ENCODE measurements around the gene PCDHGA7.
A peak's percentile ranks its signal among the peaks of the same experiment; 100 is the strongest.
"Not testable (repeated sequence)": the region's sequence is repeated elsewhere in the genome, so short reads cannot be mapped to it uniquely, and the experiment has no call there.

The PCDHGA7 gene

DNA sequence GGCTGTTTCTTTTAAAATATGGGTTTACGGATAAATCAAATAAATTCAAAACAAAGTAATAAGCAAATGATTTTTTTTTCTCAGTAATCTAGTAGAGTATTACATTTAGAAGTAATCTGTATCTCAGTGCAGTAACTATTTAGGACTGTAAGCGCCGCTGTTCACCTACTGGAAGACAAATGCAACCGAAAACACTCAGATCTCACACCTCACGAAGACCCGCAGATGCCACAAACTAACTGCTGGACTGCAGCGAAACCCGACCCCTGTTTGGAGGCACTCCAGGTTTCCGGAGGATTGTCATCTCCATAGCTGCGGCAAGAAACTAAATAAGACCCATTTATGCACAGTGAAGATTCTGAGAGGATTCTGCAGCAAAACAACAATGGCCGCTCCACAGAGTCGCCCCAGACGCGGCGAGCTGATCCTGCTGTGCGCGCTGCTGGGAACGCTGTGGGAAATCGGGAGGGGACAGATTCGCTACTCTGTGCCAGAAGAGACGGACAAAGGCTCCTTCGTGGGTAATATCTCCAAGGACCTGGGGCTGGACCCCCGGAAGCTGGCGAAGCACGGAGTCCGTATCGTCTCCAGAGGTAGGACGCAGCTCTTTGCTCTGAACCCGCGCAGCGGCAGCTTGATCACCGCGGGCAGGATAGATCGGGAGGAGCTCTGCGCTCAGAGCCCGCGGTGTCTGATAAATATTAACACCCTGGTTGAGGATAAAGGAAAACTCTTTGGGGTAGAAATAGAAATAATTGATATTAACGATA, 10.1 kb downstream of the PCDHGA7 start, which contains the start of gene PCDHGA8:
PCDHGA8 (plus strand) TSS at position 205 of the 770 bp plus-strand sequence; CDS start at position 386, 181 bp downstream.
- Histone ChIP-seq H3K9ac (ENCODE audit: low read length) (no peak within 1 kb of the TSS), H3K27ac (ENCODE audit: low read depth, low read length) (no peak within 1 kb of the TSS), H3K4me1 (ENCODE audit: control insufficient read depth, insufficient read depth, low read length) (no peaks in the 10 kb centered on the region), H3K4me3 (ENCODE audit: low read depth, low read length) (no peak within 1 kb of the TSS), H3K9me3 (ENCODE audit: control insufficient read depth, insufficient read depth, low read depth, low read length) (peaks cover 77% of the 10 kb centered on the region), H3K27me3 (ENCODE audit: control insufficient read depth, insufficient read depth, low read length) (peaks cover 7% of the 10 kb centered on the region; the same call in 1 of the 2 replicates), H3K36me3 (ENCODE audit: control insufficient read depth, insufficient read depth, low read length) (peaks cover 36% of the 10 kb centered on the region)

DNA sequence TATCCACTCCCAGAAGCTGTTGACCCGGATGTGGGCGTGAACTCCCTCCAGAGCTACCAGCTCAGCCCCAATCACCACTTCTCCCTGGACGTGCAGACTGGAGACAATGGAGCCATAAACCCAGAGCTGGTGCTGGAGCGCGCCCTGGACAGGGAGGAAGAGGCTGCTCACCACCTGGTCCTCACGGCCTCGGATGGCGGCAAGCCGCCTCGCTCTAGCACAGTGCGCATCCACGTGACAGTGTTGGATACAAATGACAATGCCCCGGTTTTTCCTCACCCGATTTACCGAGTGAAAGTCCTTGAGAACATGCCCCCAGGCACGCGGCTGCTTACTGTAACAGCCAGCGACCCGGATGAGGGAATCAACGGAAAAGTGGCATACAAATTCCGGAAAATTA, 10.7 kb downstream of the PCDHGA7 start:
- H3K9ac ChIP-seq (ENCODE audit: low read length), result no peak overlapping the region
- H3K27ac ChIP-seq (ENCODE audit: low read depth, low read length), result no peak overlapping the region
- H3K9me3 ChIP-seq (ENCODE audit: control insufficient read depth, insufficient read depth, low read depth, low read length), result peaks cover 78% of the 10 kb centered on the region
- H3K36me3 ChIP-seq (ENCODE audit: control insufficient read depth, insufficient read depth, low read length), result peaks cover 35% of the 10 kb centered on the region
- H3K27me3 ChIP-seq (ENCODE audit: control insufficient read depth, insufficient read depth, low read length), result peaks cover 4% of the 10 kb centered on the region; the same call in 1 of the 2 replicates
- no peak overlapping the region for H3K4me3 ChIP-seq (ENCODE audit: low read depth, low read length)
- H3K4me1 ChIP-seq (ENCODE audit: control insufficient read depth, insufficient read depth, low read length), result no peaks in the 10 kb centered on the region

DNA sequence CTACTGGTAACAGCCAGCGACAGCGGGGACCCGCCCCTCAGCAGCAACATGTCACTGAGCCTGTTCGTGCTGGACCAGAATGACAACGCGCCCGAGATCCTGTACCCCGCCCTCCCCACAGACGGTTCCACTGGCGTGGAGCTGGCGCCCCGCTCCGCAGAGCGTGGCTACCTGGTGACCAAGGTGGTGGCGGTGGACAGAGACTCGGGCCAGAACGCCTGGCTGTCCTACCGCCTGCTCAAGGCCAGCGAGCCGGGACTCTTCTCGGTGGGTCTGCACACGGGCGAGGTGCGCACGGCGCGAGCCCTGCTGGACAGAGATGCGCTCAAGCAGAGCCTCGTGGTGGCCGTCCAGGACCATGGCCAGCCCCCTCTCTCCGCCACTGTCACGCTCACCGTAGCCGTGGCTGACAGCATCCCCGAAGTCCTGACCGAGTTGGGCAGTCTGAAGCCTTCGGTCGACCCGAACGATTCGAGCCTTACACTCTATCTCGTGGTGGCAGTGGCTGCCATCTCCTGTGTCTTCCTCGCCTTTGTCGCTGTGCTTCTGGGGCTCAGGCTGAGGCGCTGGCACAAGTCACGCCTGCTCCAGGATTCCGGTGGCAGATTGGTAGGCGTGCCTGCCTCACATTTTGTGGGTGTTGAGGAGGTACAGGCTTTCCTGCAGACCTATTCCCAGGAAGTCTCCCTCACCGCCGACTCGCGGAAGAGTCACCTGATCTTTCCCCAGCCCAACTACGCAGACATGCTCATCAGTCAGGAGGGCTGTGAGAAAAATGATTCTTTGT, 12.1 kb downstream of the PCDHGA7 start:
- not testable (repeated sequence) for H3K27ac ChIP-seq (ENCODE audit: low read depth, low read length); H3K27me3 ChIP-seq (ENCODE audit: control insufficient read depth, insufficient read depth, low read length); H3K9ac ChIP-seq (ENCODE audit: low read length); H3K4me1 ChIP-seq (ENCODE audit: control insufficient read depth, insufficient read depth, low read length); H3K4me3 ChIP-seq (ENCODE audit: low read depth, low read length)
- Histone ChIP-seq H3K36me3 (ENCODE audit: control insufficient read depth, insufficient read depth, low read length) (peaks cover 33% of the 10 kb centered on the region), H3K9me3 (ENCODE audit: control insufficient read depth, insufficient read depth, low read depth, low read length) (peaks cover 78% of the 10 kb centered on the region)

DNA sequence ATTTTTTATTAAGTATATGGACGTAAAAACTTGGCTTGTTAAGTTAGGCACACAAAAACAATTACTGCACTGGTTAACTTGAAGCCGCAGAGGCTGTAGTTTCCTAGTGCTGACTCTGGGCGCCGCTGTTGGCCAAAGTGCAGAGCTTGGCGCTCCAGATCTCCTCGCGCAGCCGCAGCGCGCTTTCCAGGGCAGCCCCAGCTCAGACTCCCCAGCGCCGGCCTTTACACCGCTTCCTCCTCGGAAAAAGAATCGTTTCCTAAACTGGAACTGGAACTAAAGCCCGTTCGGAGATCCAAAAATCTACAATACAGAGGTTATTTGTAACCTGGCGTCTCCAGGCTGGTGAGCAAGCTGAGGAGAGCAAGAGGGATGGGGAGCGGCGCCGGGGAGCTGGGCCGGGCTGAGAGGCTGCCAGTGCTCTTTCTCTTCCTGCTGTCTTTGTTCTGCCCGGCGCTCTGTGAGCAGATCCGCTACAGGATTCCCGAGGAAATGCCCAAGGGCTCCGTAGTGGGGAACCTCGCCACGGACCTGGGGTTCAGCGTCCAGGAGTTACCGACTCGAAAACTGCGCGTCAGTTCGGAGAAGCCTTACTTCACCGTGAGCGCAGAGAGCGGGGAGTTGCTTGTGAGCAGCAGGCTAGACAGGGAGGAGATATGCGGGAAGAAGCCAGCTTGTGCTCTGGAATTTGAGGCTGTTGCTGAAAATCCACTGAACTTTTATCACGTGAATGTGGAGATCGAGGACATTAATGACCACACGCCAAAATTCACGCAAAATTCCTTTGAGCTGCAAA, 15.4 kb downstream of the PCDHGA7 start, which contains the start of gene PCDHGB5:
PCDHGB5 (plus strand) TSS at position 192 of the 796 bp plus-strand sequence; CDS start at position 373, 181 bp downstream.
- not testable (repeated sequence) for H3K27me3 ChIP-seq (ENCODE audit: control insufficient read depth, insufficient read depth, low read length); H3K4me1 ChIP-seq (ENCODE audit: control insufficient read depth, insufficient read depth, low read length); H3K9ac ChIP-seq (ENCODE audit: low read length); H3K27ac ChIP-seq (ENCODE audit: low read depth, low read length)
- Histone ChIP-seq H3K9me3 (ENCODE audit: control insufficient read depth, insufficient read depth, low read depth, low read length) (peaks cover 68% of the 10 kb centered on the region), H3K36me3 (ENCODE audit: control insufficient read depth, insufficient read depth, low read length) (peaks cover 14% of the 10 kb centered on the region), H3K4me3 (ENCODE audit: low read depth, low read length) (peak within 1 kb of the TSS; percentile 40; the same call in 1 of the 2 replicates)

DNA sequence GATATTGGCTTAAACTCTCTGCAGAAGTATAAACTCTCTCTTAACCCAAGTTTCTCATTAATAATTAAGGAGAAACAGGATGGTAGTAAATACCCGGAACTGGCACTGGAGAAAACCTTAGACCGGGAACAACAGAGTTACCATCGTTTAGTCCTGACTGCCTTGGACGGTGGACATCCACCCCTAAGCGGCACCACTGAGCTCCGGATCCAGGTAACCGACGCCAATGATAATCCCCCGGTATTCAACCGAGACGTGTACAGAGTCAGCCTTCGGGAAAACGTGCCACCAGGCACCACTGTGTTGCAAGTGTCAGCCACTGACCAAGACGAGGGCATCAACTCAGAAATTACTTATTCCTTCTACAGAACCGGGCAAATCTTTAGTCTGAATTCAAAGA, 16.1 kb downstream of the PCDHGA7 start:
- Histone ChIP-seq H3K36me3 (ENCODE audit: control insufficient read depth, insufficient read depth, low read length) (peaks cover 8% of the 10 kb centered on the region), H3K27me3 (ENCODE audit: control insufficient read depth, insufficient read depth, low read length) (no peaks in the 10 kb centered on the region), H3K9me3 (ENCODE audit: control insufficient read depth, insufficient read depth, low read depth, low read length) (peaks cover 67% of the 10 kb centered on the region), H3K4me3 (ENCODE audit: low read depth, low read length) (no peak overlapping the region), H3K9ac (ENCODE audit: low read length) (no peak overlapping the region), H3K27ac (ENCODE audit: low read depth, low read length) (no peak overlapping the region), H3K4me1 (ENCODE audit: control insufficient read depth, insufficient read depth, low read length) (no peaks in the 10 kb centered on the region)

DNA sequence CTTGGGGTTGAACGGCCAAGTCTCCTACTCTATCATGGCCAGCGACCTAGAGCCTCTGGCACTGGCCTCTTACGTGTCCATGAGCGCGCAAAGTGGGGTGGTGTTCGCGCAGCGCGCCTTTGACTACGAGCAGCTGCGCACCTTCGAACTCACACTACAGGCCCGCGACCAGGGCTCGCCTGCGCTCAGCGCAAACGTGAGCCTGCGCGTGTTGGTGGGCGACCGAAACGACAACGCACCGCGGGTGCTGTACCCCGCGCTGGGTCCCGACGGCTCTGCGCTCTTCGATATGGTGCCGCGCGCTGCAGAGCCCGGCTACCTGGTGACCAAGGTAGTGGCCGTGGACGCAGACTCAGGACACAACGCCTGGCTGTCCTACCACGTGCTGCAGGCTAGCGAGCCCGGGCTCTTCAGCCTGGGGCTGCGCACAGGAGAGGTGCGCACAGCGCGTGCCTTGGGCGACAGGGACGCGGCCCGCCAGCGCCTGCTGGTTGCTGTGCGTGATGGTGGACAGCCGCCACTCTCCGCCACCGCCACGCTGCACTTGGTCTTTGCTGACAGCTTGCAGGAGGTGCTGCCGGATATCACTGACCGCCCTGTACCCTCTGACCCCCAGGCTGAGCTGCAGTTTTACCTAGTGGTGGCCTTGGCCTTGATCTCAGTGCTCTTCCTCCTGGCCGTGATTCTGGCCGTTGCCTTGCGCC, 17.2 kb downstream of the PCDHGA7 start:
- H3K9ac ChIP-seq (ENCODE audit: low read length), result no peak overlapping the region
- peaks cover 3% of the 10 kb centered on the region for H3K36me3 ChIP-seq (ENCODE audit: control insufficient read depth, insufficient read depth, low read length)
- H3K4me3 ChIP-seq (ENCODE audit: low read depth, low read length), result no peak overlapping the region
- H3K27me3 ChIP-seq (ENCODE audit: control insufficient read depth, insufficient read depth, low read length), result no peaks in the 10 kb centered on the region
- H3K9me3 ChIP-seq (ENCODE audit: control insufficient read depth, insufficient read depth, low read depth, low read length), result peaks cover 65% of the 10 kb centered on the region
- no peak overlapping the region for H3K27ac ChIP-seq (ENCODE audit: low read depth, low read length)
- no peaks in the 10 kb centered on the region for H3K4me1 ChIP-seq (ENCODE audit: control insufficient read depth, insufficient read depth, low read length)

DNA sequence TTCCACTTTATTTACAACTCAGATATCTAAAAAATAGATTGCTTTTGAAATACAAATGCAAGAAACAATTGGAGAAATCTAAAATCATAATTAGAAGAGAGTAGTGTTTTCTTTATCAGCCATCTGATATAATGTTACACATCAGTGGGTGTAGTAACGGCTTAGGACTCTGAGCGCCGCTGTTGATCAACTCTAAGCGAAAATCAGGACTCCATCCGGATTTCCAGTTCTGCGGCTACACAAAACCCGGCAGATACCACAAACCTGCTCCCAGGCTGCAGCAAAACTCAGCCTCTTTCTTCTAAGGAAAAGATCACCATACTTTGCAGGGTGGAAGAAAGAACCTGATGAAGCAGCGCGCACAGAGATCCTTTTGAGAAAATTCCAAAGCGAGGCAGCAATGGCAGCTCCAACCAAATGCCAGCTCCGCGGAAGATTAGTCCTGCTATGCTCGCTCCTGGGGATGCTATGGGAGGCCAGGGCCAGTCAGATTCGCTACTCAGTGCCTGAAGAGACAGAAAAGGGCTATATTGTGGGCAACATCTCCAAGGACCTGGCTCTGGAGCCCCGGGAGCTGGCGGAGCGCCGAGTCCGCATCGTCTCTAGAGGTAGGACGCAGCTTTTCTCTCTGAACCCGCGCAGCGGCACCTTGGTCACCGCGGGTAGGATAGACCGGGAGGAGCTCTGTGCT, 20.2 kb downstream of the PCDHGA7 start, which contains the start of gene PCDHGA9:
PCDHGA9 (plus strand) TSS at position 226 of the 691 bp plus-strand sequence; CDS start at position 401, 175 bp downstream.
- no peaks in the 10 kb centered on the region for H3K4me1 ChIP-seq (ENCODE audit: control insufficient read depth, insufficient read depth, low read length)

DNA sequence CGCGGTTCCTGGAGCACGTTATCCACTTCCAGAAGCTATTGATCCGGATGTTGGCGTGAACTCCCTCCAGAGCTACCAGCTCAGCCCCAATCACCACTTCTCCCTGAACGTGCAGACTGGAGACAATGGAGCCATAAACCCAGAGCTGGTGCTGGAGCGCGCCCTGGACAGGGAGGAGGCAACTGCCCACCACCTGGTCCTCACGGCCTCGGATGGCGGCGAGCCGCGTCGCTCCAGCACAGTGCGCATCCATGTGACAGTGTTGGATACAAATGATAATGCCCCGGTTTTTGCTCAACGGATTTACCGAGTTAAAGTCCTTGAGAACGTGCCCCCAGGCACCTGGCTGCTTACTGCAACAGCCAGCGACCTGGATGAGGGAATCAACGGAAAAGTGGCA, 20.8 kb downstream of the PCDHGA7 start:
- Histone ChIP-seq H3K36me3 (ENCODE audit: control insufficient read depth, insufficient read depth, low read length) (peaks cover 3% of the 10 kb centered on the region), H3K9me3 (ENCODE audit: control insufficient read depth, insufficient read depth, low read depth, low read length) (peaks cover 48% of the 10 kb centered on the region), H3K9ac (ENCODE audit: low read length) (no peak overlapping the region), H3K4me1 (ENCODE audit: control insufficient read depth, insufficient read depth, low read length) (no peaks in the 10 kb centered on the region), H3K4me3 (ENCODE audit: low read depth, low read length) (no peak overlapping the region), H3K27ac (ENCODE audit: low read depth, low read length) (no peak overlapping the region), H3K27me3 (ENCODE audit: control insufficient read depth, insufficient read depth, low read length) (peaks cover 3% of the 10 kb centered on the region)

More for the DNA sequence above, 20.2 kb downstream of the PCDHGA7 start, which contains the start of gene PCDHGA9:
- Histone ChIP-seq H3K9ac (ENCODE audit: low read length) (no peak within 1 kb of the TSS), H3K27ac (ENCODE audit: low read depth, low read length) (no peak within 1 kb of the TSS), H3K27me3 (ENCODE audit: control insufficient read depth, insufficient read depth, low read length) (no peaks in the 10 kb centered on the region), H3K4me3 (ENCODE audit: low read depth, low read length) (no peak within 1 kb of the TSS), H3K36me3 (ENCODE audit: control insufficient read depth, insufficient read depth, low read length) (peaks cover 3% of the 10 kb centered on the region), H3K9me3 (ENCODE audit: control insufficient read depth, insufficient read depth, low read depth, low read length) (peaks cover 51% of the 10 kb centered on the region)

DNA sequence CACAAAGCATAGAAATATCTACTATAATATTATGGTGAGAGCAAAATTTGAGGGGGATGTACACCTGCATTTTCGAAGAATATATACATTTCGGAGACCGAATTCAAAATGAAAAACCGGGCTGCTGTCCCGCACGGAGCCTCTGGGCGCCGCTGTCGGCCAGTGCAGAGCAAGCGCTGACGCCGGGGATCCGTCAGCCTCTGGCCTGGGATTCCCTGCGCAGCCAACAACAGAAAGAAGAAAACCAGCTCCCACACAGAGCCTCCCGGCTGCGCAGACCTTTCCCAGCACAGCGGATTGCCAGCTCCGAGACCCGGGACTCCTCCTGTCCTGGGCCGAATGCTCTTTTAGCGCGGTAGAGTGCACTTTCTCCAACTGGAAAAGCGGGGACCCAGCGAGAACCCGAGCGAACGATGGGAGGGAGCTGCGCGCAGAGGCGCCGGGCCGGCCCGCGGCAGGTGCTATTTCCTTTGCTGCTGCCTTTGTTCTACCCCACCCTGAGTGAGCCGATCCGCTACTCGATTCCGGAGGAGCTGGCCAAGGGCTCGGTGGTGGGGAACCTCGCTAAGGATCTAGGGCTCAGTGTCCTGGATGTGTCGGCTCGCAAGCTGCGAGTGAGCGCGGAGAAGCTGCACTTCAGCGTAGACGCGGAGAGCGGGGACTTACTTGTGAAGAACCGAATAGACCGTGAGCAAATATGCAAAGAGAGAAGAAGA, 25.4 kb downstream of the PCDHGA7 start, which contains the start of gene PCDHGB6:
PCDHGB6 (plus strand) TSS at position 232 of the 716 bp plus-strand sequence; CDS start at position 414, 182 bp downstream.
- Histone ChIP-seq H3K9me3 (ENCODE audit: control insufficient read depth, insufficient read depth, low read depth, low read length) (peaks cover 26% of the 10 kb centered on the region), H3K27me3 (ENCODE audit: control insufficient read depth, insufficient read depth, low read length) (peaks cover 17% of the 10 kb centered on the region), H3K9ac (ENCODE audit: low read length) (peak within 1 kb of the TSS; percentile 10), H3K4me3 (ENCODE audit: low read depth, low read length) (peak within 1 kb of the TSS; percentile 85)
- not testable (repeated sequence) for H3K36me3 ChIP-seq (ENCODE audit: control insufficient read depth, insufficient read depth, low read length); H3K4me1 ChIP-seq (ENCODE audit: control insufficient read depth, insufficient read depth, low read length); H3K27ac ChIP-seq (ENCODE audit: low read depth, low read length)

All from HUES6 (cell line).